HCT116 (cell line): Measurements from ENCODE around the gene VIT. TPM values are rescaled to one million over a fixed set of nuclear protein-coding genes. Genes with fewer than 3 reads are reported as not detected.

ENCODE experiments used
- ATAC-seq: fragments of 200-7000 bp; cut with Tn5 transposase; 2 replicates; pipeline ENCODE4 v1.9.1; 2020; ENCODE audit warnings: mild to moderate bottlenecking, moderate library complexity
- BruUV-seq: library from RNA; stranded (reverse); fragments of 400-500 nt; replicated peaks from 2 replicates; lab custom pipeline; 2021; lab: Mats Ljungman, UMichigan
- CTCF ChIA-PET: fragments of 300-600 bp; sonication (Branson Sonifier 250); formaldehyde crosslinking; loops from one replicate; lab custom pipeline; 2021; ENCODE audit warnings: antibody characterized with exemption; lab: Charles Lee
- POLR2A ChIA-PET: fragments of 300-600, 350-600 bp; sonication (Branson Sonifier 250); formaldehyde crosslinking; loops from one replicate; lab custom pipeline; 2021; ENCODE audit warnings: antibody characterized with exemption; lab: Charles Lee
- RAD21 ChIA-PET, 2 experiments: fragments of 300-600 bp; sonication (Branson Sonifier 250); formaldehyde crosslinking; loops; one replicate each; lab custom pipeline; 2023; ENCODE audit warnings: low total read pairs in 2 of 2; ENCODE audit not compliant: uncharacterized antibody in 2 of 2, unreplicated experiment in 2 of 2, low non-redundant PET in 1 of 2; lab: Charles Lee
- DNase-seq: peaks from one replicate; pipeline ENCODE4 v3.0.0-alpha.2; 2010; ENCODE audit warnings: low read depth, low spot score
- H2AFZ ChIP-seq: fragments of 200-600 bp; shearing (Covaris generic), sonication (generic); 2 replicates; pipeline ENCODE4 v1.6.1; 2017; ENCODE audit warnings: low read depth, mixed run types, mixed read lengths, antibody characterized with exemption, low read length; ENCODE audit not compliant: poor library complexity, severe bottlenecking
- H3K27ac ChIP-seq: 2 replicates; pipeline ENCODE4 v1.5.1; 2012; ENCODE audit warnings: low read depth, low read length
- H3K27me3 ChIP-seq: fragments of 200-600 bp; sonication (generic); 2 replicates; pipeline ENCODE4 v1.6.1; 2016; ENCODE audit warnings: mixed run types, low read length, mixed read lengths; ENCODE audit not compliant: insufficient read depth
- H3K36me3 ChIP-seq, 2 experiments: fragments of 200-500 bp in 1 of 2; fragments of 200-600 bp in 1 of 2; sonication (Bioruptor generic) in 1 of 2; sonication (generic) in 1 of 2; 2 replicates each; pipeline versions ENCODE4 v1.5.1 to v1.6.1; 2014 to 2016; ENCODE audit warnings: low read length in 2 of 2, inconsistent platforms in 1 of 2, mixed read lengths in 1 of 2, mixed run types in 1 of 2; ENCODE audit not compliant: insufficient read depth in 2 of 2, control insufficient read depth in 1 of 2
- H3K4me1 ChIP-seq, 2 experiments: fragments of 200-600 bp in 1 of 2; sonication (generic) in 1 of 2; 2 replicates each; pipeline versions ENCODE4 v1.5.1 to v1.6.1; 2012 to 2017; ENCODE audit warnings: low read length in 2 of 2, inconsistent platforms in 1 of 2, mild to moderate bottlenecking in 1 of 2, mixed read lengths in 1 of 2, mixed run types in 1 of 2, moderate library complexity in 1 of 2; ENCODE audit not compliant: insufficient read depth in 2 of 2, control insufficient read depth in 1 of 2
- H3K4me2 ChIP-seq: fragments of 200-600 bp; sonication (generic); 2 replicates; pipeline ENCODE4 v1.6.1; 2017; ENCODE audit warnings: mixed run types, low read length, mixed read lengths
- H3K4me3 ChIP-seq, 2 experiments: fragments of 200-600 bp in 1 of 2; sonication (generic) in 1 of 2; replicated peaks in 1 of 2; 2 replicates each; pipeline ENCODE4 v1.5.1; 2011 to 2016; ENCODE audit warnings: low read length in 2 of 2, control low read depth in 1 of 2, low read depth in 1 of 2, mild to moderate bottlenecking in 1 of 2, mixed read lengths in 1 of 2, mixed run types in 1 of 2
- H3K79me2 ChIP-seq: fragments of 200-600 bp; sonication (generic); 2 replicates; pipeline ENCODE4 v1.6.1; 2017; ENCODE audit warnings: mild to moderate bottlenecking, mixed run types, low read length, moderate library complexity, mixed read lengths; ENCODE audit not compliant: insufficient read depth
- H3K9ac ChIP-seq: fragments of 200-600 bp; sonication (generic); 2 replicates; pipeline ENCODE4 v1.6.1; 2016; ENCODE audit warnings: low read length, mixed read lengths
- H3K9me2 ChIP-seq: fragments of 200-600 bp; sonication (generic), shearing (Covaris generic); 2 replicates; pipeline ENCODE4 v1.6.1; 2017; ENCODE audit warnings: mixed run types, mild to moderate bottlenecking, moderate library complexity; ENCODE audit not compliant: insufficient read depth
- H3K9me3 ChIP-seq, 2 experiments: fragments of 200-500 bp in 1 of 2; fragments of 200-600 bp in 1 of 2; sonication (Bioruptor generic) in 1 of 2; sonication (generic) in 1 of 2; 2 replicates each; pipeline ENCODE4 v1.6.1; 2014 to 2017; ENCODE audit warnings: low read length in 2 of 2, mixed read lengths in 2 of 2, inconsistent platforms in 1 of 2, low read depth in 1 of 2, mild to moderate bottlenecking in 1 of 2, mixed run types in 1 of 2, moderate library complexity in 1 of 2; ENCODE audit not compliant: control insufficient read depth in 1 of 2, insufficient read depth in 1 of 2
- H4K20me1 ChIP-seq: fragments of 200-600 bp; sonication (generic), shearing (Covaris generic); 2 replicates; pipeline ENCODE4 v1.6.1; 2017; ENCODE audit warnings: mixed run types, mild to moderate bottlenecking, moderate library complexity; ENCODE audit not compliant: insufficient read depth
- EGR1 ChIP-seq: IDR thresholded peaks from 2 replicates; pipeline ENCODE4 v1.6.1; 2012; ENCODE audit warnings: low read depth
- FOSL1 ChIP-seq: IDR thresholded peaks from 2 replicates; pipeline ENCODE4 v1.6.1; 2012; ENCODE audit warnings: low read depth
- POLR2A ChIP-seq: IDR thresholded peaks from 2 replicates; pipeline ENCODE4 v1.7.0; 2011; ENCODE audit warnings: borderline replicate concordance; ENCODE audit not compliant: insufficient read depth, insufficient read length; ENCODE audit errors: extremely low read depth
- REST ChIP-seq: IDR thresholded peaks from 2 replicates; pipeline ENCODE4 v1.6.1; 2012; ENCODE audit warnings: low read depth
- ZNF274 ChIP-seq: fragments of 200-500 bp; sonication (Bioruptor generic); IDR thresholded peaks from 2 replicates; pipeline ENCODE4 v1.6.1; 2014; ENCODE audit warnings: mild to moderate bottlenecking, low read depth, low read length, inconsistent platforms
- intact Hi-C: fragments of 100-400 bp; cut with micrococcal nuclease; formaldehyde crosslinking; loops from 2 replicates; pipeline ENCODE4 v1.10.0; 2022
- total RNA-seq: library from RNA; stranded (reverse); gene quantifications from one replicate; pipeline ENCODE4 v1.2.1, GENCODE V29; 2021; ENCODE audit not compliant: unreplicated experiment

Gene VIT
- total RNA-seq, 1 experiment from 2014 or later, result not detected

- no peaks in the 10 kb centered on the region for H4K20me1 ChIP-seq
- no peak for ATAC-seq
- no peak overlapping the region for H3K9ac ChIP-seq
- H3K4me3 ChIP-seq, result no peak overlapping the region
- no peak for TF ChIP-seq POLR2A
- no peak for TF ChIP-seq REST
- no peak for TF ChIP-seq FOSL1
- no peak for TF ChIP-seq EGR1
- TF ChIP-seq ZNF274, result no peak
- TF ChIP-seq, all 23 proteins: peak for 0
- intact Hi-C loops, result loop anchor here (5.0 to 10.0 kb wide), 3 partner anchors 363 to 1110 kb away; no protein-coding TSS in a partner anchor
- Histone ChIP-seq H3K27ac (no peak overlapping the region), H3K4me1 (0 out of 4 replicates have a peak, but pooled peaks cover 0 to 3% of the 10 kb centered on the region in 2 experiments), H3K27me3 (no peaks in the 10 kb centered on the region), H2AFZ (no peak overlapping the region), H3K79me2 (no peaks in the 10 kb centered on the region), H3K9me3 (no peaks in the 10 kb centered on the region), H3K9me2 (no peaks in the 10 kb centered on the region), H3K36me3 (no peaks in the 10 kb centered on the region), H3K4me2 (no peak overlapping the region)
- ChIA-PET CTCF (interaction anchor here (1.9 kb wide), 1 partner anchor 12 kb away, joined by 8 read pairs; no protein-coding TSS in a partner anchor), RAD21 (no interaction called here), POLR2A (interaction anchor here (0.6 kb wide), 1 partner anchor 86 kb away, joined by 3 read pairs; the partner anchor contains the start of gene VIT)
- no peak for DNase-seq
- BruUV-seq, result no TSS peak
Observed at GRCh38 chr2:36781907-36782720, 85.6 kb downstream of the VIT start.
